GM12872 (cell line): Measurements from ENCODE around the gene RABEP1.

ENCODE experiments used
- CTCF ChIP-seq: IDR thresholded peaks from 3 replicates; pipeline ENCODE4 v1.5.1; 2011; ENCODE audit warnings: low read depth, mild to moderate bottlenecking, low read length, moderate library complexity; ENCODE audit not compliant: insufficient read depth

RABEP1 gene

DNA sequence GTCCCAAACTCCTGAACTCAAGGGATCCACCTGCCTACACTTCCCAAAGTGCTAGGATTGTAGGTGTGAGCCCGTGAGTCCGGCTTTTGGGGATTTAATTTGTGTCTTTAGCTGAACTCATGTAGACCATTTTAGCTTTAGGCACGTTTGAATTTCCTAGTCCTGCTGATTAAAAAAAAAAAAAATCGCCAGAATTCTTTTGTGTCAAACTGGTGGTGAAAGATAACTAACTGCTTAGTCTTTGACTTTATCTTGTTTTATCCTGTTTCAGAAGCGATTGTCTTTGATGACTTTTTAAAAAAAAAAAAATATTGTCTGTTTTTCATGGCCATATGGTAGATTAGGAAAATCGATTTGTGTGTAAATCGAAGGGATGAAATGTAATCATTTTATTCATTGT lies 2.6 kb downstream of the RABEP1 start:
- no peak for TF ChIP-seq CTCF

DNA sequence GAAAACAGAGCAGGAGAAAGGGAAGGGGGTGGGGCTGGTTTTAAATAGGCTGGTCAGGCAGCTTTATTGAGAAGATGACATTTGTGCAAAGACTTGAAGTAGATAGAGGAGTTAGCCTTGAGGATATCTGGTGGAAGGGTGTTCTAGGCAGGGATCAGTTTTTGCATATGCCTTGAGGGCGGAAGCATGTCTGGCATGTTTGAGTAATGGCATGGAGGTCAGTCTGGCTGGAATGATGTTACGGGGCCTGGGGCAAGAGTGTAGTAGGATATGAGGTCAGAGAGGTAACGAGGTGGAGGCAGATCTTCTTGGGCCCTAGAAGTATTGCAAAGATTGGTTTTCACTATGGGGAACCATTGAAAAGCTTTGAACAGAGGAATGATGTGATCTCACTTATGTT lies 4.8 kb downstream of the RABEP1 start:
- TF ChIP-seq CTCF, result no peak

GRCh38 chr17:5291683-5292350 lies 9.7 kb downstream of the RABEP1 start:
- no peak for TF ChIP-seq CTCF

DNA sequence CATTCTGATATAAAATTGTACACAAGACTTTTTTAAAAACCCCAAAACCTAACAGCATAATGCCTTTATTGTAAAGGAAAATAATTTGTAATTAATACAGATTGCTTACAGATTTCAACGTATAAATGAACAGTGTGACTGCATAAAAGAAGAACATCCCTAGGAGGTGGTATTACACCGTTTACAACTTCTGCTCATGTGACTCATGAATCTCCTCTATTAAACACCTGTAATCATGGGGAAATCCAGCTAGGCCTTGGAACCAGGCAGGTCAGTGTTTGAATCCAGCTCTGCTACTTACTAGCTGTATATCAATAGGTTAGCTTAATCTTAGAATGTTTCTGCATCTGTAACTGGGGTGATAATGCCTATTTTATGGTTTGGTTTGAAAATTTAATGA lies 15.2 kb downstream of the RABEP1 start:
- no peak for TF ChIP-seq CTCF

DNA sequence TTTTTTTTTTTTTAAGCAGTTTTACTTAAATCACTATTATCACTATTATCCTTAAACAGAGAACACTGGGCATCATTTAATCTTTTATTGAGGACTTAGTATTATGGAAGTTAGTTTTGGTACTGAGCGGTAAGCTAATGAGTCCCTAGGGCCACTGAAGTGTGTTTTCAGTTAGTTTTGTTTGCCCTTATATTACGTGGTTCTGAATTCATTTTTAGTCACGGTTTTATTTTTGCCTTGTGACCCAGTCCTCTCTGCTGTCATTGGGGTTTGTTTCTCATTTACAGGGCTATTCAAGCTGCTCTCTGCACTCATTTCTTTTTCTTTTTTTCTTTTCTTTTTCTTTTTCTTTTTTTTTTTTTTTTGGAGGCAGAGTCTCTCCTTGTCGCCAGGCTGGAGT lies 17.3 kb downstream of the RABEP1 start:
- no peak for TF ChIP-seq CTCF

DNA sequence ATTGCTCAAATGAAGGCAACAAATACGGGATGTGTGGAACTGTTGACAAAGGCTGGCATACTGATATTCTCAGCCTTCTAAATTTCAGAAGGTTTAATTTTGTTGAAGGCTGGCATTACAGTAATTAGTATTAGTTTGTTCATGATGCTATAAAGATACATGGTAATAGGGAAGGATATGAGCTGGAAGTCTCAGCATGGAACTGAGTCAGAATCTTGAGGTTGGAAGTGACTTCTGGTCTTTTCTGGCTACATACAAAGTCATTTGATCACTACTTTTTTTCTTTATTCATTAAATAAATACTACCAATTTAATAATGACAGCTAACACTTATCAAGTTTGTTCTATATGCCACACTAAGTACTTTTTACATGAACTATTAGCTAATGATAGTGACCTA lies 22.6 kb downstream of the RABEP1 start:
- no peak for TF ChIP-seq CTCF

- no peak for TF ChIP-seq CTCF
Observed at GRCh38 chr17:5309851-5310250, 27.8 kb downstream of the RABEP1 start.
